ENCODE results near the gene TFCP2. TPM values are rescaled to one million over a fixed set of nuclear protein-coding genes. Genes with fewer than 3 reads are reported as not detected.

Gene TFCP2
- total and polyA plus RNA-seq, 2 experiments from 2014 or later, result 9.0 to 12.4 TPM

- 0 out of 2 replicates have a peak, but pooled peaks cover 5% of the 10 kb centered on the region for H3K4me1 ChIP-seq (ENCODE audit: insufficient read depth)
- H3K9me3 ChIP-seq (ENCODE audit: low read depth), result no peaks in the 10 kb centered on the region
- H3K4me3 ChIP-seq, result no peak overlapping the region
- no peak overlapping the region for H3K27ac ChIP-seq
- WGBS, 2 experiments (ENCODE audit: low coverage in 1 of 2, low lambda C conversion rate in 2 of 2, missing lambda C conversion rate in 2 of 2), result 91 to 95% methylated on average over 5 of the region's 5 CpGs
- H3K27me3 ChIP-seq (replicated peaks; ENCODE audit: insufficient read depth), result no peaks in the 10 kb centered on the region
- TF ChIP-seq EZH2 (IDR thresholded peaks at IDR 0.05; ENCODE audit: insufficient read depth, poor library complexity, severe bottlenecking) (no peak), EZH2phosphoT487 (IDR thresholded peaks at IDR 0.05; ENCODE audit: insufficient read depth, low read depth) (no peak)
- H3K79me2 ChIP-seq (ENCODE audit: insufficient read depth), result no peaks in the 10 kb centered on the region
- no peak overlapping the region for H3K4me2 ChIP-seq (ENCODE audit: unreplicated experiment)
- no peak for DNase-seq
- H3K9ac ChIP-seq, result no peak overlapping the region
- no peak overlapping the region for H2AFZ ChIP-seq
- no peaks in the 10 kb centered on the region for H3K9me2 ChIP-seq (ENCODE audit: insufficient read depth)
- H4K20me1 ChIP-seq (ENCODE audit: insufficient read depth), result no peaks in the 10 kb centered on the region
- H3K36me3 ChIP-seq (ENCODE audit: low read depth), result no peaks in the 10 kb centered on the region
- in situ Hi-C loops (cut with MboI), result no loop called here
- H3F3A ChIP-seq (ENCODE audit: insufficient read depth), result peaks cover 8% of the 10 kb centered on the region
Observed at GRCh38 chr12:51214895-51215294, 42.0 kb upstream of the TFCP2 start.

- TF ChIP-seq EZH2 (IDR thresholded peaks at IDR 0.05; ENCODE audit: insufficient read depth, poor library complexity, severe bottlenecking) (no peak), EZH2phosphoT487 (IDR thresholded peaks at IDR 0.05; ENCODE audit: insufficient read depth, low read depth) (no peak)
- Histone ChIP-seq H3F3A (ENCODE audit: insufficient read depth) (no peaks in the 10 kb centered on the region), H3K27ac (no peak overlapping the region), H3K9me3 (ENCODE audit: low read depth) (no peaks in the 10 kb centered on the region), H2AFZ (no peak overlapping the region), H3K4me3 (no peak overlapping the region), H3K4me2 (ENCODE audit: unreplicated experiment) (no peak overlapping the region), H4K20me1 (ENCODE audit: insufficient read depth) (no peaks in the 10 kb centered on the region), H3K4me1 (ENCODE audit: insufficient read depth) (no peaks in the 10 kb centered on the region), H3K79me2 (ENCODE audit: insufficient read depth) (no peaks in the 10 kb centered on the region), H3K27me3 (replicated peaks; ENCODE audit: insufficient read depth) (no peaks in the 10 kb centered on the region), H3K36me3 (ENCODE audit: low read depth) (no peaks in the 10 kb centered on the region), H3K9ac (no peak overlapping the region), H3K9me2 (ENCODE audit: insufficient read depth) (no peaks in the 10 kb centered on the region)
- 60 to 73% methylated on average over 2 of the region's 2 CpGs for WGBS, 2 experiments (ENCODE audit: low coverage in 1 of 2, low lambda C conversion rate in 2 of 2, missing lambda C conversion rate in 2 of 2)
- DNase-seq, result no peak
- in situ Hi-C loops (cut with MboI), result no loop called here
Observed at GRCh38 chr12:51210690-51211395, 37.9 kb upstream of the TFCP2 start.

DNA sequence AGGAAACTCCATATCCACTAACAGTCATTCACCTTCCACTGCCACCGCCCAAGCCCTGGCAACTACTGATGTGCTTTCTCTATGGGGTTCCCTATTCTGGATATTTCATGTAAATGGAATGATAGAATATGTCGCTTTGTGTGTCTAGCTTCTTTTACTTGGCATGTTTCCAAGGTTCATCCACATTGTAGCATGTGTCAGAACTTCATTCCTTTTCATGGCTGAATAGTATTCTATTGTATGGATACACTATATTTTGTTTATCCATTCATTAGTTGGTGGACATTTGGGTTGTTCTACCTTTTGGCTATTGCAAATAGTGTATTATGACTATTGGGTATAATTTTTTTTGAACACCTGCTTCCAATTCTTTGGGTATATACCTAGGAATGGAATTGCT lies 36.3 kb upstream of the TFCP2 start:
- in situ Hi-C loops (cut with MboI), result no loop called here
- Histone ChIP-seq H3K4me2 (ENCODE audit: unreplicated experiment) (no peak overlapping the region), H3K9ac (no peak overlapping the region), H3K9me2 (ENCODE audit: insufficient read depth) (no peaks in the 10 kb centered on the region), H3K4me1 (ENCODE audit: insufficient read depth) (no peaks in the 10 kb centered on the region), H3K36me3 (ENCODE audit: low read depth) (no peaks in the 10 kb centered on the region), H4K20me1 (ENCODE audit: insufficient read depth) (no peaks in the 10 kb centered on the region), H3K27me3 (replicated peaks; ENCODE audit: insufficient read depth) (no peaks in the 10 kb centered on the region), H2AFZ (no peak overlapping the region), H3K4me3 (no peak overlapping the region), H3K79me2 (ENCODE audit: insufficient read depth) (no peaks in the 10 kb centered on the region), H3F3A (ENCODE audit: insufficient read depth) (no peaks in the 10 kb centered on the region), H3K27ac (no peak overlapping the region), H3K9me3 (ENCODE audit: low read depth) (no peaks in the 10 kb centered on the region)
- DNase-seq, result no peak
- TF ChIP-seq EZH2 (IDR thresholded peaks at IDR 0.05; ENCODE audit: insufficient read depth, poor library complexity, severe bottlenecking), result no peak
- no peak for TF ChIP-seq EZH2phosphoT487 (IDR thresholded peaks at IDR 0.05; ENCODE audit: insufficient read depth, low read depth)
- WGBS, 2 experiments (ENCODE audit: low coverage in 1 of 2, low lambda C conversion rate in 2 of 2, missing lambda C conversion rate in 2 of 2), result 95 to 97% methylated on average over 2 of the region's 2 CpGs

DNA sequence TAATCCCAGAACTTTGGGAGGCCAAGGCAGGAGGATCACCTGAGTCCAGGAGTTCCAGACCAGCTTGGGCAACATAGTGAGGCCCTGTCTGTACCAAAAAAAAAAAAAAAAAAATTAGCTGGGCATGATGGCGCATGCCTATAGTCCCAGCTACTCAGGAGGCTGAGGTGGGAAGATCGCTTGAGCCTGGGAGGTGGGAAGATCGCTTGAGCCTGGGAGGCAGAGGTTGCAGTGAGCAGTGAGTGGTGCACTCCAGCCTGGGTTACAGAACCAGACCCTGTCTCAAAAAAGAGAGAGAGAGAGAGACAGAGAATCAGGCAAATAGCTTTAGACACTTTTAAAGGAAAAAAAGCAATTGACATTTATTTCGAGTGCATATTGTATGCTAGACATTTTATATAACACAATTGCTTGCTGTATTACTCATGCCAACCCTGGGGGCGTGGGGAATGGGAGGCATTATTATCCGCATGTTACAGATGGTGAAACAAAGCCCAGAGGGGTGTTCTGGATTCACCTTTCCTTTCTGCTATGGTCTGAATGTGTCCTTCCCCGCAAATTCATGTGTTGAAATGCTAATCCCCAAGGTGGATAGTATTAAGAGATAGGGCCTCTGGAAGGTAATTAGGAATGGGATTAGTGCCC lies 35.2 kb upstream of the TFCP2 start:
- Histone ChIP-seq H4K20me1 (ENCODE audit: insufficient read depth) (no peaks in the 10 kb centered on the region), H3K27ac (no peak overlapping the region), H3K9me2 (ENCODE audit: insufficient read depth) (no peaks in the 10 kb centered on the region), H3K27me3 (replicated peaks; ENCODE audit: insufficient read depth) (no peaks in the 10 kb centered on the region), H3F3A (ENCODE audit: insufficient read depth) (no peaks in the 10 kb centered on the region), H2AFZ (no peak overlapping the region), H3K9ac (no peak overlapping the region), H3K79me2 (ENCODE audit: insufficient read depth) (no peaks in the 10 kb centered on the region), H3K4me2 (ENCODE audit: unreplicated experiment) (no peak overlapping the region), H3K4me1 (ENCODE audit: insufficient read depth) (no peaks in the 10 kb centered on the region), H3K36me3 (ENCODE audit: low read depth) (no peaks in the 10 kb centered on the region), H3K4me3 (no peak overlapping the region), H3K9me3 (ENCODE audit: low read depth) (no peaks in the 10 kb centered on the region)
- no peak for TF ChIP-seq EZH2phosphoT487 (IDR thresholded peaks at IDR 0.05; ENCODE audit: insufficient read depth, low read depth)
- whole genome bisulfite sequencing, 2 experiments (ENCODE audit: low coverage in 1 of 2, low lambda C conversion rate in 2 of 2, missing lambda C conversion rate in 2 of 2), result 96 to 97% methylated on average over 7 of the region's 7 CpGs
- in situ Hi-C loops (cut with MboI), result no loop called here
- no peak for DNase-seq
